NCI-H446 (cell line): ENCODE results near the gene ZCWPW2.

Experiments used
- DNase-seq, 2 experiments: peaks; one replicate each; lab custom pipeline; 2025; lab: John Stamatoyannopoulos, UW

ZCWPW2 gene

GRCh38 chr3:28348629-28349468, at the start of gene ZCWPW2, which contains the start of gene AZI2:
TSS of gene ZCWPW2 (plus strand) at chr3:28348721. CDS start at chr3:28413069, 64,348 bp downstream.
TSS of gene AZI2 (minus strand) at chr3:28348824. CDS start at chr3:28340617, 8,207 bp downstream.
- DNase-seq: peak; percentile 82 to 94

- no peak for DNase-seq
Observed at GRCh38 chr3:28299705-28300104, 48.8 kb upstream of the ZCWPW2 start.

DNA sequence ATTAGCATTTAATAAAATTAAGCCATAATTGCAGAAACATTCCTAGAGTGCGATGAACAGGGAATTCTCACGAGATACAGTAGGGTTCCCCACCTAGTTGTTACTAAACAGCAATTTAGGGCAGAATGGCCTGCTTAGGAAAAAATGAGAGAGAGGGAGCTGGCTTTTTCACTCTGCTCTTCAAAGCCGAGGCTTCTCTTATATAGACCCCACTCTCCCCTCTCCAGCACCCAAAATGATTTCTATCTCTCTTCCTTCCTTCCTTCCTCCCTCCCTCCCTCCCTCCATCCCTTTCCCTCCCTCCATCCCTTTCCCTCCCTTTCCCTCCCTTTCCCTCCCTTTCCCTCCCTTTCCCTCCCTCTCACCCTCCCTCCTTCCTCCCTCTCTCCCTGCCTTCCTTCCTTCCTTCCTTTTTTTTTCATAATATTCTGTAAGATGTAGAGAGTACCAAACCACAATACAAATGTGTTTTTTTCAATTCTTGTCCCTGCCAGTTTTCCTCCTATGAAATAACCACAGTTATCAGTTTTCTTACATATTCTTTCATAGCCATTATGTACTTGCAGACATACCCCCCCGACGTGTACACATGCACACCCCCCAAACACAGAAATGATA, 48.1 kb upstream of the ZCWPW2 start:
- no peak for DNase-seq

DNA sequence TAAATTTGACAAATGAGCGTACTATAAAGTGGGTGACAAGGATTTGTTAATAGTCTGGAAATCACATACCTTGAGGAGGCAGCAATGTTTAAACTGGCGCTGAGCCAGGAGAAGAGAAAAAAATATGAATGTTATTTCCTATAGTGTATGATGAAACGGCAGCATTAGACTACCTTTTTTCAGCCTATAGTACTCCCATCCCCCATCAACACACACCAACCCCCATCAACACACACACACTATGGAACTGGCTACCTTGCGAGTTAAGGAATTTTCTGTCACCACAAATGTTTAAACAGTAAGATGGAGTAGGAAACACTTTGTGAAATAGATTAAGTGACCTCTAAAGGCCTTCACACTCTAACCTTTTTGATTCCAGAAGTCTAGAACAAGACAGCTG, 46.8 kb upstream of the ZCWPW2 start:
- DNase-seq: no peak

DNA sequence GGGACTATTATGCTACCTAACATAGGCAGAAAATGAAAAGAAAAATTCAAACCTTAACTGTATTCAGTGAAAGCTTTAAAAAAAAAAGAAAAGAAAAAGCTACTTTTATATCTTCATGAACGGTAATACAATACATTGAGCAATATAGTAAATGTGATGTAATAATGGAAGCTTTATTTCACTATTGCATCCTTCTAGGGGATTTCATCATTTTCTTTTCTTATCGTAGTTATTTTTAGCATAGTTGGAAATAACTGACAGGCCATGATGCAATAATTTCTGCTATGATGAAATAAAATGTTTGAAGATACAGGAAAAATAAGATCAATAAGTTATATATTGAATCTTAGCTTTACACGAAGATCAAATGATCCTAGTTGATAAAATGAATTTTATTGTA, 40.3 kb upstream of the ZCWPW2 start:
- DNase-seq: no peak

GRCh38 chr3:28315711-28316110, 32.8 kb upstream of the ZCWPW2 start:
- no peak for DNase-seq

DNA sequence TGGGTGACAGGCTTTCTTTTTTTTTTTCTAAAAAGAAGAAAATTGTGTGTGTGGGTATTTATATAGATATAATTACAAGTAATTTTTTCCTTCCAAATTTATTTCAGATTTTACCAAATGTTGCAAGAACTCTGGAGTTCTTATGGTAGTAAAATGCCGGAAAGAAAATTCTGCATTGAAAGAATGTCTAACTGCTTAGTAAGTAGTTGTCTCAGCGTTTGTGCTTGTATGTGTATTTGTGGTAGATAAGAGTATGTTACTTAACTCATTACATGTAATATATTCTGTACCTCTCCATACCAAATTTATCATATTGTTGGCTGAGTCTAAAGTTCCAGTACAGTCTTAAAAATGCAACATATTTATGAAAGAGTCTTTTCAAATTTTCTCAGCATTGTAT, 32.3 kb upstream of the ZCWPW2 start:
- no peak for DNase-seq

- DNase-seq: peak in 1 of 2 experiments; percentile 42
Observed at GRCh38 chr3:28317438-28318022, 31.0 kb upstream of the ZCWPW2 start.

- no peak for DNase-seq
Observed at GRCh38 chr3:28320981-28321380, 27.5 kb upstream of the ZCWPW2 start.

- DNase-seq: no peak
Observed at GRCh38 chr3:28322464-28322863, 26.1 kb upstream of the ZCWPW2 start.

DNA sequence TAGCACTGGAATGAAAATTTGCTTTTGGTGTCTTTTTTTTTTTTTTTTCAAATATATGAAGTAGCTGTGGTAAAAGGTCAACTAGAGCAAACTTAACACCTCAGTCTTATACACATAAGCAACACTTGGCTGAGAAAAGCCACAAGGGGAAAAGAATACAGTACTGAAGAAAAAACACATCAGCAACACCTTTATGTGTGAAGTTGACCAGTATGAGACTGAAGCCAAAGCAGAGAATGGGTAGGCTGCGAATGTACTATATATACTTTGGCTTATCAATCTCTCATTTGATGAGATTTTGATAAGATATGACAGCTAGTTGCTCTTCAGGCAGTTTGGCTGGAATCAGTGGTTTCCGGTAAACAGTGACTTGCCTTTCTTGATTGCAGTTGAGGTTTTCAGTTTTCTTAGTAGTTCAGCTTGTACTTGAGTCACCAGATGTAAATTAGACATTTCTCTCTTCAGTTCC, 22.0 kb upstream of the ZCWPW2 start:
- no peak for DNase-seq

- peak in 1 of 2 experiments; percentile 16 for DNase-seq
Observed at GRCh38 chr3:28328188-28329151, 20.1 kb upstream of the ZCWPW2 start.

DNA sequence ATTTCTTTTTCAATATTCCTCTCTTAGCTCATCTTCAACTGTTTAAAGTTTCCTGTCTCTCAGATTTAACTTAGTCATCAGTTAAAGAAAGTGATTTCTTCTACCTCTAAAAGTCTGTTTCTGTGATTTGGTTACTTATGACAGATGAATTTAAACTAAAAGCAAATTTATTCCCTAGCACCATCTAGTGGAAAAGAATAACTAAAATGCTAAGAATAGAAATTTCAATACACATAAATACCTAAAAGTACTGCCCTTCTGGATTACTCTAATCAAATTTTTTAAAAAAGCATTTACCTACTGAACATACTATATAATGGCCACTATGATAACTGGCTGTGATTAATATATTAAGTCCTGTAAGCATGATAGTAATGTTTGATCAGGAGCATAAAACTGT, 14.0 kb upstream of the ZCWPW2 start:
- no peak for DNase-seq

DNA sequence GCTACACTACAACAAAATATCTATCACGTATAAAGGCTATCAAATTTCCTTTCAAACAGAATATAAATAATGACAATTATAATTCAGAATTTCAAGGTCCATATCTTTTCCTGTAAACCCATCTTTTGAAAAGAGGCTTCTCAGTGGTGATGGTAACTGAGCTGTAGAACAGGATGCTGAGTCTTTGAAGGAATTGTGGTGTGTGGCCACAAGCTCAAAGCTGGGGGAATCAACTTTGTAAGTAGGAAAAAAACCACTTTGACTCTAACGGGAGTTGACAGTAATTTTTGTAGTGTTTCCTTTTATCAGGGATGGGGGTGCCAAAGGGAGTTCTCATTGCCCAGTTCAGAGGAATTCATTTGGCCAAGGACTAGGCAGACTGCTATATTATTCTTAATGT, 13.3 kb upstream of the ZCWPW2 start:
- DNase-seq: no peak

DNA sequence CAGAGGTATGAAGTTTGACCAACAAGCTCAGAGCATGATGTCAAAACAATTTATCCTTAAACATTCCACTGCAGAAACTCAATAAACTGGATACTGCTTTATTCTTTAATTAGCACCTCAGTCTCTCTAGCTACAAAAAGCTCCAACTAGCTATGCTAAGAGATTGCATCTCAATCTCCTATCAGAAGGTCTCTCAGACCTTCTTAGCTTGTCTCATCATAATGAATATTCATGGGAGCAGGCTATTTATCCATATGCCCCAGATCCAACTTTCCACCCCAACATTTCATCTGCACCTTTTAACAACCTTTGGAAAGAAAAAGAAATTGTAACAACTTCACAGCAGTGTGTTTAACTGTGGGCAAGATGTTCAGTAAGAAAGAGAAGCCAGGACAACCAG, 11.3 kb upstream of the ZCWPW2 start:
- DNase-seq: no peak

DNA sequence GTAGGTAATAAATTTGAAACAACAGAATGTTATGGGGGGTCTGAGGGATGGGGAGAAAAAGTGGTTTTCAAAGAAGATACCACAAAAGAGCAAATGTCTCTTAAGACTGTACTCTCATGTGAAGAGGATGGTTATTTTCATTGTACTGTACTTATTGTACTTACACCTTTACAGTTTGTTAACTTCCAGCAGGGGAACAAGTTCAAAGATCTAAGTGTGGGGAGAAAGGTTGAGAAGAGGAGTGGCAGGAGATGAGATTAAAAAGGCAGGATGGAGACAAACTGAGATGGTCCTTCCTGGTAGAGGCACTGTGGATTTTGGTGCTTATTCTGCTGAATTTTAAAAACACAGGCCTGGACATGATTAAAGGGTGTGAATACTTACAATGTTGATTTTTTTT, 5.4 kb upstream of the ZCWPW2 start:
- no peak for DNase-seq

DNA sequence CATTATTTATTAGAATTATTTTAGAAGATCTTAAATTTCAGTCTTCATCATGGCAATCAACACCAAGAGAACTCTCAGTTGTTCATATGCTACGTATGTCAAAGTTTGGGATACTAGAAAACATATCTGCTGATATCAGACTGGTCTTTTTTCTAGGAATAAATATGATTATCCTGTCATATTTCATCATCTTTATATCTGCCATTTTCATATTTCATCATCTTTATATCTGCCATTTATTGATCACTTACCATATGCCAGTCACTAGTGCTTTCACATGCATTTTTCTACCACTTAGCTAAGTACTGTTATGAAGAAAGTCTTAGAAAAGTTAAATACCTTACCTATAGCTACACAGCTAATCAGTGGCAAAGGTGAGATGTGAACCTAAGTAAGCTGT, 2.8 kb upstream of the ZCWPW2 start:
- no peak for DNase-seq

- no peak for DNase-seq
Observed at GRCh38 chr3:28347374-28348264, 902 bp upstream of the ZCWPW2 start.

- DNase-seq: peak in 1 of 2 experiments; percentile 45
Observed at GRCh38 chr3:28348265-28348628, 274 bp upstream of the ZCWPW2 start.

GRCh38 chr3:28349469-28350000, 1.0 kb downstream of the ZCWPW2 start:
- peak in 1 of 2 experiments; percentile 25 for DNase-seq
